ENCODE measurements around the gene SAMD11.

DNA sequence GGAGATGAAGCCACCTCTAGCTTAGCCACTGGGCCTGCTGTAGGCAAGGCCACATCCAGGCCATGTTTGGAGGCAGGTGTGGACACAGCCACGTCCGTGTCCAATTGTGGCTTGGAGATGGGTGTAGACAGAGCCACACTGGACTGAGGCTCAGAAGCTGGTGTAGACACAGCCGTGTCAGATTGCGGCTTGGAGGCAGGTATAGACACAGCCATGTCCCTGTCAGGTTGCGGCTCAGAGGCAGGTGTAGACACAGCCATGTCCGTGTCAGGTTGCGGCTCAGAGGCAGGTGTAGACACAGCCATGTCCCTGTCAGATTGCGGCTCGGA is 56.0 kb downstream of the SAMD11 start:
- TF ChIP-seq, protein P1, sequence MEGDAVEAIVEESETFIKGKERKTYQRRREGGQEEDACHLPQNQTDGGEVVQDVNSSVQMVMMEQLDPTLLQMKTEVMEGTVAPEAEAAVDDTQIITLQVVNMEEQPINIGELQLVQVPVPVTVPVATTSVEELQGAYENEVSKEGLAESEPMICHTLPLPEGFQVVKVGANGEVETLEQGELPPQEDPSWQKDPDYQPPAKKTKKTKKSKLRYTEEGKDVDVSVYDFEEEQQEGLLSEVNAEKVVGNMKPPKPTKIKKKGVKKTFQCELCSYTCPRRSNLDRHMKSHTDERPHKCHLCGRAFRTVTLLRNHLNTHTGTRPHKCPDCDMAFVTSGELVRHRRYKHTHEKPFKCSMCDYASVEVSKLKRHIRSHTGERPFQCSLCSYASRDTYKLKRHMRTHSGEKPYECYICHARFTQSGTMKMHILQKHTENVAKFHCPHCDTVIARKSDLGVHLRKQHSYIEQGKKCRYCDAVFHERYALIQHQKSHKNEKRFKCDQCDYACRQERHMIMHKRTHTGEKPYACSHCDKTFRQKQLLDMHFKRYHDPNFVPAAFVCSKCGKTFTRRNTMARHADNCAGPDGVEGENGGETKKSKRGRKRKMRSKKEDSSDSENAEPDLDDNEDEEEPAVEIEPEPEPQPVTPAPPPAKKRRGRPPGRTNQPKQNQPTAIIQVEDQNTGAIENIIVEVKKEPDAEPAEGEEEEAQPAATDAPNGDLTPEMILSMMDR (IDR thresholded peaks at IDR 0.05) = no peak
- no peak for TF ChIP-seq POLR2A (IDR thresholded peaks at IDR 0.05)
